Mesothelial cell of epicardium (in vitro differentiated cells): ENCODE data around the gene DPAGT1. TPM values are rescaled to one million over a fixed set of nuclear protein-coding genes. Genes with fewer than 3 reads are reported as not detected.

Experiments
- DNase-seq, 2 experiments: peaks; one replicate each; pipeline ENCODE4 v3.0.0; 2021; ENCODE audit warnings: low spot score in 2 of 2; ENCODE audit not compliant: unreplicated experiment in 2 of 2
- H3K27ac Mint-ChIP-seq: 2 replicates; pipeline ENCODE4 v1.8.0; 2021; ENCODE audit warnings: mixed read lengths
- H3K27me3 Mint-ChIP-seq: 2 replicates; pipeline ENCODE4 v1.8.0; 2021; ENCODE audit warnings: low read depth, mixed read lengths
- H3K36me3 Mint-ChIP-seq: 2 replicates; pipeline ENCODE4 v1.8.0; 2021; ENCODE audit warnings: mixed read lengths
- H3K4me1 Mint-ChIP-seq: 2 replicates; pipeline ENCODE4 v1.8.0; 2021; ENCODE audit warnings: mixed read lengths
- H3K4me3 Mint-ChIP-seq: 2 replicates; pipeline ENCODE4 v1.8.0; 2021; ENCODE audit warnings: mild to moderate bottlenecking, moderate library complexity, mixed read lengths
- H3K9me3 Mint-ChIP-seq: 2 replicates; pipeline ENCODE4 v1.8.0; 2021; ENCODE audit warnings: mixed read lengths
- CTCF ChIP-seq: fragments of 200-600 bp; sonication (generic); IDR thresholded peaks from one replicate; pipeline ENCODE4 v1.5.0; 2021; ENCODE audit warnings: antibody characterized with exemption; ENCODE audit not compliant: unreplicated experiment
- total RNA-seq: library from RNA; stranded (reverse); gene quantifications from 3 replicates; pipeline ENCODE4 v1.2.1, GENCODE V29; 2021

The DPAGT1 gene
- total RNA-seq, 1 donor from 2014 or later, result 47.7 TPM

DNA sequence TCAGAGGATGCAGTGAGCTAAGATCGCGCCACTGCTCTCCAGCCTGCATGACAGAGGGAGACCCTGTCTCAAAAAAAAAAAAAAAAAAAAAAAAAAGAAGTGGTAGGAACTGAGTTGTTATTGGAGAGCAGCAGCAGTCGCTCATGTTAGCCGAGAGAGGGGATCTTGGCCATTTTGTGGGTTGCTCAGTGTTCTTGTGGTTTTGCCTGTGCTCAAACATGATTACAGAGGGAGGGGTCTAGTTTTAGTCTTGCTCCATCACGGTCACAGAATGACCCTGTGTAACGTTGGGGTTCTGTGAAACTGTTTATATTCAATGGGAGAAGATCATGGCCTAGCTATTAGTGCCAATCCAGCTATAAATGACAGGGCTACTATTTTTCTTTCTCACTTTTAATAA lies 1.9 kb downstream of the DPAGT1 start:
- Mint-ChIP-seq H3K4me1 (peaks cover 38% of the 10 kb centered on the region), H3K27ac (no peak overlapping the region), H3K36me3 (peaks cover 20% of the 10 kb centered on the region), H3K4me3 (no peak overlapping the region), H3K27me3 (no peaks in the 10 kb centered on the region), H3K9me3 (no peaks in the 10 kb centered on the region)
- TF ChIP-seq CTCF, result no peak
- no peak for DNase-seq

- Mint-ChIP-seq H3K27me3 (no peaks in the 10 kb centered on the region), H3K4me3 (peak overlapping the region; percentile 89), H3K36me3 (peaks cover 20% of the 10 kb centered on the region), H3K27ac (peak overlapping the region; percentile 94), H3K4me1 (peaks cover 34% of the 10 kb centered on the region), H3K9me3 (no peaks in the 10 kb centered on the region)
- TF ChIP-seq CTCF, result no peak
- DNase-seq, result peak; percentile 98
Measured at GRCh38 chr11:119095066-119095880, 6.4 kb downstream of the DPAGT1 start.

- no peaks in the 10 kb centered on the region for H3K9me3 Mint-ChIP-seq
- TF ChIP-seq CTCF, result peak; percentile 44
- H3K27ac Mint-ChIP-seq, result peak overlapping the region; percentile 94
- H3K4me3 Mint-ChIP-seq, result peak overlapping the region; percentile 89
- H3K27me3 Mint-ChIP-seq, result no peaks in the 10 kb centered on the region
- H3K36me3 Mint-ChIP-seq, result peaks cover 20% of the 10 kb centered on the region
- H3K4me1 Mint-ChIP-seq, result peaks cover 30% of the 10 kb centered on the region
- peak in 1 of 2 experiments; percentile 56 for DNase-seq
Measured at GRCh38 chr11:119094816-119095065, 6.9 kb downstream of the DPAGT1 start.

GRCh38 chr11:119093942-119094815 lies 7.5 kb downstream of the DPAGT1 start:
- H3K9me3 Mint-ChIP-seq, result no peaks in the 10 kb centered on the region
- H3K27me3 Mint-ChIP-seq, result no peaks in the 10 kb centered on the region
- H3K4me3 Mint-ChIP-seq, result peak overlapping the region; percentile 89
- peak in 1 of 2 experiments; percentile 47 for DNase-seq
- H3K36me3 Mint-ChIP-seq, result peaks cover 20% of the 10 kb centered on the region
- TF ChIP-seq CTCF, result no peak
- H3K4me1 Mint-ChIP-seq, result peaks cover 30% of the 10 kb centered on the region
- H3K27ac Mint-ChIP-seq, result peak overlapping the region; percentile 94

DNA sequence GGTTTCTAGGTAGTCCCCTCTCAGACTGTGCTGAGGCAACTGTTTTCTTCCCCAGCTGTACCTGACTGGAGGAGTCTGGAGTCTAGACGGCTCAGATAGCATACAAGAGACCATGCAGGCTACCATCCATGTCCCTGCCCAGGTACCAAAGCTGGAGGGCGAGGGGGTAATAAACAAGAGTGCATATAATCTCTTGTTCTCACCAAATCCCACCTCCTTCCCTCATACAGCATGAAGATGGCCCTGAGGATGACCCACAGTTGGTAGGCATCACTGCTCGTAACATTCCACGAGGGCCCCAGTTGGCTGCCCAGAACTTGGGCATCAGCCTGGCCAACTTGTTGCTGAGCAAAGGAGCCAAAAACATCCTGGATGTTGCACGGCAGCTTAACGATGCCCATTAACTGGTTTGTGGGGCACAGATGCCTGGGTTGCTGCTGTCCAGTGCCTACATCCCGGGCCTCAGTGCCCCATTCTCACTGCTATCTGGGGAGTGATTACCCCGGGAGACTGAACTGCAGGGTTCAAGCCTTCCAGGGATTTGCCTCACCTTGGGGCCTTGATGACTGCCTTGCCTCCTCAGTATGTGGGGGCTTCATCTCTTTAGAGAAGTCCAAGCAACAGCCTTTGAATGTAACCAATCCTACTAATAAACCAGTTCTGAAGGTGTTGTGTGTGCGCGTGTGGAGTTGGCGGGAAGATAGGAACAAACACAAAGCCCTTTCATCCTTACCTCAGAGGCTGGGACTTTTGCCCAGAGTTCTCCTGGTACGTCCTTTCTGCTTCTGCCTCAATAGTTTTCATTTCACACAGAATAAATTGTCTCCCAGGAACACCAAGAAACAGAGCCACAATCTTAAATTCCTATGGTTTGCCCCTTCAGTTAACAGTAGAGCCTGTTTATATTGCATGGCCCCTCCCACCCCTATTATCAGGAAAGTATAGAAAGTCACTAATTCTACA lies 8.5 kb downstream of the DPAGT1 start:
- Mint-ChIP-seq H3K4me1 (peaks cover 30% of the 10 kb centered on the region), H3K27ac (peak overlapping the region; percentile 92), H3K9me3 (no peaks in the 10 kb centered on the region), H3K4me3 (peak overlapping the region; percentile 89), H3K27me3 (no peaks in the 10 kb centered on the region), H3K36me3 (peaks cover 11% of the 10 kb centered on the region)
- DNase-seq, result no peak
- TF ChIP-seq CTCF, result no peak
